ENCODE measurements around the gene GNA12.
A peak's percentile ranks its signal among the peaks of the same experiment; 100 is the strongest.

The GNA12 gene

GRCh38 chr7:2802504-2803341 is 41.4 kb downstream of the GNA12 start:
- DNase-seq (ENCODE audit: low read depth in 2 of 2) = no peak

- DNase-seq (ENCODE audit: low read depth in 2 of 2) = no peak
Observed at GRCh38 chr7:2802101-2802500, 42.0 kb downstream of the GNA12 start.

- DNase-seq (ENCODE audit: low read depth in 2 of 2) = no peak
Observed at GRCh38 chr7:2800931-2801688, 43.0 kb downstream of the GNA12 start.

- peak in 1 of 2 donors; percentile 10 for DNase-seq (ENCODE audit: low read depth in 2 of 2)
Observed at GRCh38 chr7:2800220-2800930, 43.7 kb downstream of the GNA12 start.

GRCh38 chr7:2799253-2799652 is 44.9 kb downstream of the GNA12 start:
- DNase-seq (ENCODE audit: low read depth in 2 of 2) = no peak

GRCh38 chr7:2798669-2799068 is 45.4 kb downstream of the GNA12 start:
- DNase-seq (ENCODE audit: low read depth in 2 of 2) = no peak

GRCh38 chr7:2796358-2797352 is 47.5 kb downstream of the GNA12 start:
- DNase-seq (ENCODE audit: low read depth in 2 of 2) = no peak

- DNase-seq (ENCODE audit: low read depth in 2 of 2) = no peak
Observed at GRCh38 chr7:2795906-2796305, 48.2 kb downstream of the GNA12 start.

GRCh38 chr7:2794836-2795636 is 49.1 kb downstream of the GNA12 start:
- no peak for DNase-seq (ENCODE audit: low read depth in 2 of 2)

- DNase-seq (ENCODE audit: low read depth in 2 of 2) = no peak
Observed at GRCh38 chr7:2792856-2793487, 51.1 kb downstream of the GNA12 start.

GRCh38 chr7:2792235-2792634 is 51.9 kb downstream of the GNA12 start:
- no peak for DNase-seq (ENCODE audit: low read depth in 2 of 2)

GRCh38 chr7:2791390-2791789 is 52.7 kb downstream of the GNA12 start:
- no peak for DNase-seq (ENCODE audit: low read depth in 2 of 2)

- DNase-seq (ENCODE audit: low read depth in 2 of 2) = no peak
Observed at GRCh38 chr7:2787251-2787951, 56.7 kb downstream of the GNA12 start.

GRCh38 chr7:2786607-2787116 is 57.4 kb downstream of the GNA12 start:
- no peak for DNase-seq (ENCODE audit: low read depth in 2 of 2)

- no peak for DNase-seq (ENCODE audit: low read depth in 2 of 2)
Observed at GRCh38 chr7:2785071-2785500, 59.0 kb downstream of the GNA12 start.

- no peak for DNase-seq (ENCODE audit: low read depth in 2 of 2)
Observed at GRCh38 chr7:2782565-2782964, 61.5 kb downstream of the GNA12 start.

GRCh38 chr7:2782121-2782520 is 62.0 kb downstream of the GNA12 start:
- DNase-seq (ENCODE audit: low read depth in 2 of 2) = no peak

GRCh38 chr7:2781636-2782035 is 62.5 kb downstream of the GNA12 start:
- DNase-seq (ENCODE audit: low read depth in 2 of 2) = no peak

GRCh38 chr7:2779051-2779450 is 65.1 kb downstream of the GNA12 start:
- no peak for DNase-seq (ENCODE audit: low read depth in 2 of 2)
